Activated T-helper 1 cell treated with anti-CD3 and anti-CD28 coated beads, Interleukin-2, amount 50 U/mL, for 16 hours (primary cell): Measurements from ENCODE around the gene TGFB2.

Experiments
- DNase-seq, 2 donors: peaks; one replicate each; pipeline ENCODE4 v3.0.0-alpha.2; 2020; ENCODE audit warnings: low read depth in 1 of 2, low spot score in 1 of 2

The TGFB2 gene

DNA sequence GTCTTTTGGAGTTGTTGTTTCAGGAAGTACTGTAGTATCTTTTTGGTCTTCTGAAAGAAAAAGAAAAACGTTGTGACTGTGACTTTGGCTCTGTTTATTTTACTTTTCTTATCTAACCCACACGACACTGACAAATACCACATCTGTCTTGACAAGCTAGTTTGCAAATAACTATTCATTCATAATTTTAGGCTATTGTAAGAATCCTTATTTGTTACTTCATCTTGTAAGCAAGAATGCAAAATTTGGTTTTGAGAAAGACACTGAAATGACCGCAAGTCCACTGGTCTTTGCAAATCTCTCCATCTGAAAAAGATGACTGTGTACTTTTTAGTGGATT is 12.7 kb downstream of the TGFB2 start:
- DNase-seq, result no peak

DNA sequence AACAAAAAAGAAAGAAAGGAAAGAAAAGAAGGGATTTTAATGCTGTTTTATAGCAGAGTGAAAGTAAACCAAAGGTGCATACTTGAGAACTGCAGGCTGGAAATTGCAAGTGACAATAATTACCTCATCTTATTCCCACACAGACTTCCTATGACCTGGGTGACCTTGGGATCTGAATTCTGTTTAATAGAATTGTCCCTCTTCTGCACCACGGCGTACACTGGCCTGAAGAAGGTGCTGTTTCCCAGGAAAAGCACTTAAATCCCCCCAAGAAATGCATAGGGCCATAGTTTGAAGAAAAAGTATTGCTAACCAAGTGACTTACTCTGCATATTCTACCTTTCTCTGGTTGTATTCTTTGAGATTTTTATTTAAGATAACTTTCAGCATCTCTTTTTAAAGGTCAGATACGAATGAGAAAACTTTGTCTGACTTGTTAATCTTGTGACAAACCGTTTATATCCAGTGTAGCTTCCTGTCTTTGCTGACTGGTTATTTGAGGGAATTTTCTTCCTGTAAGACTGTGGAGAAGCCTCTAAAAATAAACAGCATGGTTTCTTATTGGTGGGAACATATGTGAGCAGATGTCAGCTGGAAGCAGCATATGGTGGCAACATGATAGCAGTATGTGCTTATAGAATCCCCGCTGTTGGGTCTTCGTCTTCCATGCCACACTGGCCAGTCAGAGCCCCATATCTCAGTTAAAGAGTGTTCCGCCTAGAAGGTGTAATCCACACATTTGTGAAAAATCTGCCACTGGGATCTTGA is 16.3 kb downstream of the TGFB2 start:
- no peak for DNase-seq

DNA sequence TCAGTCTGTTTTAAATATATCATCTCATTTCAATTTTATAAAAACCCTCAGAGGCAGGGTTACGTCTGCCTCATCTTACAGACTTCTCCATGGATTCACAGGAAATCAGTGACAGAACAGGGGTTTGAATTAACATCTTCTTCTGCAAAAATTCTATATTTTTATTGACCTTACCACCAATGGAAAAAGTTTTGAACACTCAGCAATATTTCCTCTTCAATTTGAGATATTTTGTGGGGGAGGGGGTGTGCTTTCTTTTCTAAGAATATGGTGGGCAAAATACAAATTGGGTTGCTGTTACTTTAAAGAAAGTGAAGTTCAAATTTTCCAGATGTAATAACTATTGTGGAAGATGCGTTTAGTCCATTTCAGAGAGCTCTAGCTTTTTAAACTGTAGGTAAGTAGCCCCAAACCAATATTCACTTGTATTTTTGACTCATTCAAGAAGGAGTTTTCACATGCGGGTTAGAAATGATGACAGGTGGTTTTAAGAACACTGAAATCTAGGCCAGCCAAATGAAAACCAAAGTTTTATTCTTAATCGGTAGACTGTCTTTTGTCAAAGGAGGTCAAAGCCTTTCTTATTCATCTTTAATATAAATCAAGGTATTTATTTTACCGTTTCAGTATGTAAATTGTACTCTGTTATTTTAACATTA is 17.4 kb downstream of the TGFB2 start:
- no peak for DNase-seq

DNA sequence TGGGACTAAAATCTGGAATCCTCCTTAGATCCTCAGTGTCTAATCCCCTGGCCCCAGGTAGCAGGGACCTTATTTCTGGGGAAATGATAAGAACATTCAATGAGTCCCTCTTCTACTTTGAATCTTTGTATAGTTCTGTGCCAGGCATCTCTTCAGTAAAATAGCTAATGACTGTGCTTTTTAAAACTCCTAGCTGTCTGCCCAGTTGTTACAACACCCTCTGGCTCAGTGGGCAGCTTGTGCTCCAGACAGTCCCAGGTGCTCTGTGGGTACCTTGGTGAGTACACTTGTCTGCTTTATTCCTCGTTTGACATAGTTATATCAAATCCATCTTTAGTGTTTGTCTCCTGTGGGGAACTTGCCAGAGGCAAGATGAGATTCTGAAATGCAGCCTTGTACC is 18.0 kb downstream of the TGFB2 start:
- no peak for DNase-seq

DNA sequence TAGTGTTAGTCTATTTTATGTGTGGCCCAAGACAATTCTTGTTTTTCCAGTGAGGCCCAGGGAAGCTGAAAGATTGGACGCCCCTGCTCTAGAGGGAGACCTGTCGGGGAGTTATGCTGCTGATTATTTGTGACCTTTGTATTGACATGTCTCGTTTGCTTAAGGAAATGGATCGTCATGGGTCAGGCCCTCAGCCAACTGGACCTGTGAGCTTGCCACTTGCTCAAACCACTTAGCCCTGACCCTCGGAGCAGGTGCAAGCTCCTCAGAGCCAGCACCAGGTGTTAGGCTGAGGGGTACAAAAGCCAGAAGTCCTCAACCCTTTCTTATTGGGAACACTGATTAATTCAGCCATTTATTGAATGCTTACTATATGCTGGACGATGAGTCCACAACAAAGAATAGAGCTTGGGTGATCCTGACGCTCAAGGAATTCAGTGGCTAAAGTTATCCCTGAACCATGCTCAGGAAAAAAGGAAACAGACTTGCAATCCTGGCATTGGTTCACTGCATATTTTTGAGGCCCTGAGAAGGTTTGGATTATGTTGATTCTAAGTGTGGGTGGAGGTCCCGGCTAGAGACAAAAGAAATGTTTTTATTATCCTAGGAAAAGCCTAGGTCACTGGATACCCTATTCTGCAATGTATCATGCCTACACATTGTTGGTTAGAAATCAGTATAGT is 19.0 kb downstream of the TGFB2 start:
- no peak for DNase-seq

DNA sequence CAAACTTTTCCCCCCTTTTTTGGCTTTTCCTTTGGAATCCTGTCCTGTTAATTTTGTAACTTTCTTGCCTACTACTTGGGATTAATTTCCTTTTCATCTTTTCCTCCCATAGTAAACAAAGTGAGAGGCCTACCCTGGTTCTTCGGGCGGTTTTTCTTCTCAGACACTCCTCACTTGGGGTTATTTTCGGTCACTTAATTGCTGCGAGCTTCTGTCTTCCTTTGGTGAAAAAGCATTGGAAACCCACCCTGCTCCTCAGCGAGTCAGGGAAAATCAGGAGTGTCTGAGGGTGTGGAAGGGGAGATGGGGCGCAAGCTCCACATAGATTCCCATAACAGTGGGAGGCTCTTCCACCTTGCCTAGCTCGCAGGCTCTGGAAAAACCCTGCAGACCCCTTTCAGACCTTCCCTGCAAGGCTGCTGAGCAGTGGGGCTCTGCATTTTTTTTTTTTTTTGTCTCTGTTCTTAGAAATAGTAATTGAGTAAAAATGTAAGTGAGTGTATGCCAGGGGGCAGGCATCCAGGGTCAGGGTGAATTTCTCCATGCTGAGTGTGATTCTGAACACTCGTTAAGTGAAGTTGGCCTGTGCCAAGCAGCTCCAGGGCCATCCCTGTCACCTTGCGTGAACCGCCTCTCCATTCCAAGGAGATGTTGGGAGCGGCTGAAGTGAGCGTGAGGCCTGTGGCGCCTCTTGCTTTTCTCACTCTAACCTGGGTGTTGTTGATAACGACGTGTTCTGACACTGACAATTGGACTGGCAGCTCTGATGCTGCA is 20.3 kb downstream of the TGFB2 start:
- DNase-seq, result no peak

DNA sequence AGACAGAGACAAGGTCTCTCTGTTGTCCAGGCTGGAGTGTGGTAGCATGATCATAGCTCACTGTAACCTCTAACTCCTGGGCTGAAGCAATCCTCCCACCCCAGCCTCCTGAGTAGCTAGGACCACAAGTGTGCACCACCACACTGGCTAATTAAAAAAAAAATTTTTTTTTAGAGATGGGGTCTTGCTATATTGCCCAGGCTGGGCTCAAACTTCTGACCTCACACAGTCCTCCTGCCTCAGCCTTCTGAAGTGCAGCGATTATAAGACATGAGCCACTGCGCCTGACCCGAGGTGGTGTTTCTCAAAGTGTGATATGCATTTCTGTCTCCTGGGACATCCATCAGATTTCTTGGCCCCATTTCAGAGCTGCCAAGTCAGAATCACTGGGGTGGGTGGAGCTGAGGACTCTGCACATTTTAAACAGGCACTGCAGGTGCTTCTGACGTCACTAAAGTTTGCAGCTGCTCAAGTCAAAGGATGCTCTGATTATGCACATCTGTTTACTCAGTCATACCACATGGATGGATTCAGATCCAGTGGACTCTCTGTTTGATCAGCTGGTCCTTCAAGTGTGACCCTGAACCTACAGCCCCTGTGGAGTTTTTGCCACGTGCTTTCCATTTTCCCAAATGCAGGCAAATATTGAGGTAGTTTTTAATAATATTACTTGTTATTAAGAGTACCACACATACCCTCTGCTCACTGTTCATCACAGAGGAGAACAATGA is 21.4 kb downstream of the TGFB2 start:
- no peak for DNase-seq

DNA sequence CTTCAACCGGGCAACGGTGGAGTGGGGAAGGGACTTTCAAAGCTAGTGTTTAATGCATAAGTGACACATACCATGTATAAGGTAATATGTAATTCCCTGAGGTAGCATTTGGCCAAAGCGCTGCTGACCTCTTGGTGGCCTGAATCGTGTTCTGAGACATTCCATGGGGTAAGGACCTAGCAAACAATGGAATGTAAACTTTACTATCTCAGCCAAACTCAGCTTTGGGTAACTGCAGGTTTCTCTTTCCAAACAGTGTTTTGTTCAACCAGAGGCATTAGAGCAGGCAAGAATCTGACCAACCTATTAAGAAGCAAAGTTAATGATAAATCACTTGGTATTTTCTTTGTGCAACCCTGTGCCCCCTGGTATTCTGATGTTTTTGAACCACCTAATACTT is 22.0 kb downstream of the TGFB2 start:
- DNase-seq, result no peak

DNA sequence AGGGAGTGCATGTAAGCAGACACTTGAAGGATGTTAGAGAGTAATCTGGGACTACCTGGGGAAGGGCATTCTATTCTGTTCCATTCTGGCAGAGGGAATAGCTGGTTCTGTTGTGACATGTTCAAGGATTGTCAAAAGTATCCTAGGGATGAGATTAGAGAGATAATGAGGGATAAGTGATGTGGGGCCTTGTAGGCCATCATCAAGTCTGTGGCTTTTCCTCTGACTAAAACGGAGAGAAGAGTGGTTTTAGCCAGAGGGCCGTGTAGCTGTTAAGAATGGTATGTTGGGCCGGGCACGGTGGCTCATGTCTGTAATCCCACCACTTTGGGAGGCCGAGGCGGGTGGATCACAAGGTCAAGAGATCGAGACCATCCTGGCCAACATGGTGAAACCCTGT is 23.6 kb downstream of the TGFB2 start:
- no peak for DNase-seq

DNA sequence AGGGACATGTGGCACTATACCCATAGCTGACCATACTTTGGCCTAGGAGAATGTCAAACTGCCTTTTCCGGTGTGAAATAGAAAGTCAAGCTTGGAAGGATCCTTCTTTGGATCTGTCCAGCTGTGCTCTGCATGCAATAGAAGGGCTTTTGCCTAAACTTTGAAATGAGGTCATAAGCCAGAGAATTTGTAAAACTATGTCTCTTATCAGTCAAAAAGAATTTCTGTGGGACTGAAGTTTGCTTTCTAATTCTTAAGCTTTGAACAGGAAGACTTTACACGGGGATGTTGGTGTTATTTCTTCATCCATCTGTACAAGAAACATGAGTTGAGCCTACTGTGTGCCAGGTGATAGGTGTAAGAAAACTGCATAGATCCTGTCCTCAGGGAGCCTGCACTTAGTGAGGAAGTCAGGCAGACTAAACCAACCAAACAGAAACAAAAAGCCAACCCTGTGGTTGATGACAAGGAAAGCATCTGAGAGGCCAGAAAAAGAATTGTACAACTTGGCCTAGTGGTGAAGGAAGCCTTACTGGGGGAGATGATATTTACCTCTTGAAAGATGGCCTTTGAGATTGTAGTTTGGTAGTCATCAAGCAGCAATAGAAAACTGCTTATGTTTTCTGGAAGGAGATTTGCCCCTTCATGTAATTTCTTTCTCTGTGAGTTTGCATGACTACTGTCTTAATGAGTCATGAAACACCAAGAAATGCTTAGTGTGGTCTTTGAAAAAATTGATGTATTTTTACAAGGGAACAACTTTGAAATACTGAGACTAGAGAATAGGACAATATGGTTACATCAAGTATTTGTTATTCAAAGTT is 24.8 kb downstream of the TGFB2 start:
- no peak for DNase-seq

DNA sequence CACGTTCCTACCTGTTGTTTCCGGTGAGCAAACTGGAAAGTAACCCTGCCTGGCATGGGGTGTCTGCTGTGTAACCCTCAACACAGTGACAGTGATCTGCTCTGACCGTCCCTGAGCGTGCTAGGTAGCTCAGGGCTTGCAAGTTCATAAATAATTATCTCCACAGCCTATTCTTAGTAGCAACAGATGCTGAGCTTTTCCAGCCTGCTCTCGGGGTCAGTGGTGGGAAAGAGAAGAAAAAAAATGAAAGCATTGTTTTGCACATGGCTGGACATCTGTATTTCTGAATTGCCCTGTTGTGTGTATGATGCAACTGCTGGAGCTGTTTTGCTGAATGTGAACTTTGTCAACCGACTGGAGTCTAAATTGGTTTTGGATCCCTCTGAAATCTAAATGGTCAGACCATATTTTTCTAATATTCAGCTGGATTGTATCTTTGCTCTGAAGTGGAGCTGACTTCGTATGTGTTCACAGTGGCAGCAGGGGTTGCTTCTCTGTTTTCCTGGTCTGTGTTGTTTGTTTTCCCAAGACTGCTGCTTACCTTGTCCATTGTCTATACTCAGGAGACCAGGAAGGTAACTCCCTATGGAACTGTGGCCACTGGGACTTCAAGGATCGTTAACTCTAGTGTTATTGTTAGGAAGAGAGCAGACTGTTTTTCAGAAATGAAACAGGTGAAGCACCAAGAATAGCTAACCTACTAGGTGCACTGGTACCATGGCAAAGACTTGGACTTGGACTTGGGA is 27.0 kb downstream of the TGFB2 start:
- no peak for DNase-seq

DNA sequence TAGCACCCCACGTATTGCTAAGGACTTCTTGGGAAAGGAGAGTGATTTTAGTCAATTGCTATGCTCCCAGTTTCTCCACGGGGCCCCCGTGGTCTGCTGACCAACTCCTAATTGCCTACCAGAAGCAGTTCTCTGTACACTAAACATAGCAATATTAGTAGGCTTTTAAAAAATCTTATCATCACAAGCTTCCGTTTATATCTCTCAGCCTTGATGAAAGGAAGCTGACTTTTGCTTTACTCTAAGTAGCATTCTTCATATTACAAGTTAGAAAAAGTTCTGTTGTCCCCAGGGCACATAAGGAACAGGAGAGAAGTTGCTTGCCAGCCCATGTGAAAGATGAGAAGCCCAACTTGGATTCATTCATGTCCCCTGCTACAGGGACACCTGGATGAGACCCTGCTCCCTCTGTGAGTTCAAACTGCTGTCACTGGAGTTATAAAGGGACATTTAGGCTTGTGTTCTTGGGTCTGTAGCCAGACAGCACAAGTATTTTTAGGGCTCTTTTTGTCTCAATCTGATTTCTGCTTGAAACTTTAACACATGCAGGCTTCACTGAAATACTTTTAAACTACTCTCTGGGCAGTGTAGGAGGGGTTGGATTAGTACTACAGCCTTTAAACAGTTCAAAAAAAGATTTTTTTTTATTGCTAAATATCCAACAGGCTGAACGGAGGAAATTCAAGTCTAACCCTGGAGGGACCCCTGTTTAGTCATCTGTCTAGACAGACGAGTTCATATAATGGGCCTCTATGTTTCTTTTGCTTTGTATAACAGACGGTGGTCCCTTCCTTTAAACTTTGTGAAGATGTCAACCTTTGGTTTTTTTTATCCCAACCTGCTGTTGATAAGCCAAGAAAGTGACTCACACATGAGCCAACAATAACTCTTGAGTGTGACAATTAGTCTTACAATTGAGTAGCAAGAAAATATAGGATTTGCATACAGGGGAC is 29.5 kb downstream of the TGFB2 start:
- DNase-seq, result no peak

DNA sequence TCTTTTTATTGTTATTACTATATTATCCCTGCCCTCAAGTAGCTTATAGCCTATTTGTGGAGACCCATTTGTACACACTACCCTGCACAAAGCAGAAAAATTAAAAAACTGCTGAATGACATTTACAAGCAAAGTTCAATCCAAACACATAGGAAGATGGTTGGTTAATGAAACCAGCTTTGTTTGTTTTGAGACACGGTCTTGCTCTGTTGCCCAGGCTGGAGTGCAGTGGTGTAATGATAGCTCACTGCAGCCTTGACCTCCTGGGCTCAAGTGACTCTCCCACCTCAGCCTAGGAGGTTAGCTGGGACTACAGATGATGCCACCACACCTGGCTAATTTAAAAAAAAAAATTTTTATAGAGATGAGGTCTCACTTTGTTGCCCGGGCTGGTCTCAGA is 31.6 kb downstream of the TGFB2 start:
- no peak for DNase-seq

DNA sequence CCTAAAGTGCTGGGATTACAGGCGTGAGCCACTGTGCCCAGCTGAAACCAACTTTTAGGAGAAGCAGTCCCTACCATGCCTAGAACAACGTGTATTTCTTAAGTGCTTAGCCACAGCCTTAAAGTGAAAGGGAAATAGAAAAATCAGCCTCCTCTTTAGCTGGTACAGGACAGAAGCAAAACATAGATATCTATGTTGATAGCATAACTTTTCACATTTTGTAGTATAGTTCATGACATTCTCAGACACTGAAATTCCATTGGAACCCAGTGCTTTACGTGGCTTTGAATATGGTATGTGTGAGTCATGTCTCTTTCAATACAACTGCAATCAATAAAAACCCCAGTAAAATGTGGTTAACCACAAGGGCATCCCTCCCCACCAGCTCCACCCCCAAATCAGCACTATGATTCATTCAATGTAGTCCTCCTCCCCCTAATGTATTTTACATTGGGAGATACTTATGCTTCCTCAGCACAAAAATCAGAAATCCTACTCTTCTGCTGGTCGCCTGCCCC is 32.1 kb downstream of the TGFB2 start:
- peak in 1 of 2 donors; percentile 43 for DNase-seq

DNA sequence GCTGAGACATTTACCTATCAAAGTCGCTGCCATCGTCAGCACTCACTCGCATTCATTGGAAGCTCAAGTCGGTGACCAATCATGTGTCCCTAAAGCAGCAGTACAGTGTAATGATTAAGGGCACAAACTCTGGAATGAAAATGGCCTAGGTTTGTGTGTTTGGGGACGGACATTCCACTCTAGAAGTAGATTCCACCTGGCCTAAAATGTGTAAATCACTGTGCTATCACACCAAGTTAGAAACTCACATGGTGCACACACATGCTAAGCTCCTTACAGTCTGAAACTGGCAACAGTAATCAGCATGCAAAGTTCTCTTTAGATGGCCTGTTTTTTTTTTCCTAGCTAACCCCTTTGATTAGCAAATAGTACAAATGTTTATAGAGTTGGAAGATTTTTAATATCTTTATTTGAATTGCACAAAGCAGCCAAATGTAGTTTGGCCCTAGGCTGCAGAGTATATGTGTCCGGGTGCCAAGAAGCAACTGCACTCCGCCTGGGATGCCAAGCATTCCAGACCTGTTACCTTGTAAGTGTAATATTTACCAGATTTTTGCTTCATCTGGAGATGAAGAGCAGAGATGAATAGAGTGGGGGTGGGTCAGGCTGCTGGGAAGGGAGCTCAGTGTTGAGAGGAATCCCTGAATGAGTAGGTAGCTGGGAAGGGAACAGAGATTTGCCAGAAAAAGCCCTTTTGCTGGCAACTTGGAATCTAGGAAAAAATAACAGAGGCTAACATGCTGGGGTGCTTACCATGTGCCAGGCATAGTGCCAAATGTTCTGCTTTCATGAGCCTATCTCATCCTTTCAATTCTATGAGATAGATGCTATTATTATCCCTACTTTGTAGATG is 35.2 kb downstream of the TGFB2 start:
- no peak for DNase-seq

DNA sequence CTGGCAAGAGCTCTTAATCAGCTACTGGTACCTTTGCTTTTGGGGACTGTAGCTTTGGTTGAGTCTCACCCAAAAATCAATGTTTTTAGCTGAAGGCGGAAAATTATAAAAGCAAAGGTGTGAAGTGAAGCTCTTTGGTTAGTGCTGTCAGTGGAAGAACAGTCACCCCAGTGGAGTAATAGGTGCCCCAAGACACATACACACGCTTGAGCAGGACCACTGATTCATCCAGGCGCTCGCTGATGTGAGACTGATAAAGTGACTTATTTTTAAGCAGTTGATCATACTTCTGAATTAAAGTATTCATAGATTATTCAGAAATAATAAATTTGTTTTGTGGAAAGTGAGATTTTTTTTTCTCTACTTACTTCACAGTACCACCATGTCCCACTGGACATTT is 37.1 kb downstream of the TGFB2 start:
- no peak for DNase-seq

DNA sequence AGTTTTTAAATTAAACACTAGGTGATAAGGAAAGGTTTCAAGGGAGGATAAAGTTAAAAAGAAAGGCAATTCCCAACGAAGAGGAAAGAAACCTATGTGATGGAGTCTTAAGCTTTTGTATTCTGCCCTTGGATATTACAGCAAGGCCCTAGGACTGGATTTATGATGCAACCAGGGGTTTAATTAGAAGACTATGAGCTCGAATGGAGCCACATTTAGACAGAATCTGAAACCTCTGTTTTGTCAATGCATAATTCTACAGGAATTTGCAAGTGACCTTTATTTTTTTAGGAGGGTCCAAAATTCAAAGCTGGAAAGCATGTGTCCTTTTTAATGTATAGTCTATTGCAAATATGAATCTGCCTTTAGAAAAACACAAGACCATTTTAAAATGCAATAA is 37.9 kb downstream of the TGFB2 start:
- DNase-seq, result no peak
